Activated CD4-positive, alpha-beta memory T cell treated with anti-CD3 and anti-CD28 coated beads for 36 hours (primary cell): Measurements from ENCODE around the gene NAA40. TPM values are rescaled to one million over a fixed set of nuclear protein-coding genes. Genes with fewer than 3 reads are reported as not detected.
"Not testable (repeated sequence)": the region's sequence is repeated elsewhere in the genome, so short reads cannot be mapped to it uniquely, and the experiment has no call there.

Source experiments
- CTCF ChIA-PET: fragments of 350-600 bp; sonication (Branson Sonifier 250); formaldehyde crosslinking; loops from one replicate; lab custom pipeline; 2021; ENCODE audit warnings: antibody characterized with exemption, inconsistent platforms; lab: Charles Lee
- POLR2A ChIA-PET: fragments of 350-600 bp; sonication (Branson Sonifier 250); formaldehyde crosslinking; loops from one replicate; lab custom pipeline; 2021; ENCODE audit warnings: antibody characterized with exemption; lab: Charles Lee
- DNase-seq: peaks from one replicate; pipeline ENCODE4 v3.0.0-alpha.2; 2020
- H3K27ac Mint-ChIP-seq: one replicate; pipeline ENCODE4 v1.8.0; 2021; ENCODE audit warnings: mixed read lengths
- H3K27me3 Mint-ChIP-seq: one replicate; pipeline ENCODE4 v1.8.0; 2021; ENCODE audit warnings: mixed read lengths
- H3K36me3 Mint-ChIP-seq: one replicate; pipeline ENCODE4 v1.8.0; 2021; ENCODE audit warnings: mixed read lengths
- H3K4me1 Mint-ChIP-seq: one replicate; pipeline ENCODE4 v1.8.0; 2021; ENCODE audit warnings: low read depth, mixed read lengths
- H3K4me3 Mint-ChIP-seq: one replicate; pipeline ENCODE4 v1.8.0; 2021; ENCODE audit warnings: mild to moderate bottlenecking, mixed read lengths
- H3K9me3 Mint-ChIP-seq: one replicate; pipeline ENCODE4 v1.8.0; 2021; ENCODE audit warnings: mixed read lengths
- intact Hi-C: fragments of 100-400 bp; cut with micrococcal nuclease; formaldehyde crosslinking; loops from one replicate; pipeline ENCODE4 v1.15.1; 2023
- total RNA-seq, 2 experiments: library from RNA; stranded (reverse); gene quantifications; one replicate each; pipeline ENCODE4 v1.2.3, GENCODE V29; 2021

The NAA40 gene
- total RNA-seq, 2 experiments from 2014 or later = 15.4 to 17.3 TPM

GRCh38 chr11:63942803-63943202, 4.0 kb downstream of the NAA40 start:
- ChIA-PET CTCF (interaction anchor here (1.3 to 10.8 kb wide), 2 partner anchors 9 to 105 kb away, joined by 4 to 197 read pairs; partner anchors contain the start of gene MARK2), POLR2A (no interaction called here)
- Mint-ChIP-seq H3K4me1 (peaks cover 19% of the 10 kb centered on the region), H3K9me3 (no peaks in the 10 kb centered on the region), H3K4me3 (no peak overlapping the region), H3K27ac (no peak overlapping the region), H3K36me3 (peaks cover 3% of the 10 kb centered on the region), H3K27me3 (no peaks in the 10 kb centered on the region)
- intact Hi-C loops = no loop called here
- no peak for DNase-seq

- no peak for DNase-seq
- intact Hi-C loops = loop anchor here (5.0 kb wide), 1 partner anchor 178 kb away; the partner anchor contains the start of gene ZFTA
- Mint-ChIP-seq H3K9me3 (no peaks in the 10 kb centered on the region), H3K27ac (no peak overlapping the region), H3K27me3 (no peaks in the 10 kb centered on the region), H3K36me3 (peaks cover 3% of the 10 kb centered on the region), H3K4me1 (peaks cover 9% of the 10 kb centered on the region), H3K4me3 (no peak overlapping the region)
- POLR2A ChIA-PET = no interaction called here
- CTCF ChIA-PET = interaction anchor here (0.9 to 10.8 kb wide), 22 partner anchors 9 to 464 kb away, joined by 3 to 197 read pairs (median 5); partner anchors contain the start of genes COX8A and MARK2
Measured at GRCh38 chr11:63944987-63945386, 6.2 kb downstream of the NAA40 start.

- peaks cover 5% of the 10 kb centered on the region for H3K4me1 Mint-ChIP-seq
- intact Hi-C loops = loop anchor here (1.0 to 5.0 kb wide), 2 partner anchors 108 to 178 kb away; partner anchors contain the start of gene ZFTA
- CTCF ChIA-PET = interaction anchor here (0.6 to 10.8 kb wide), 36 partner anchors 9 to 465 kb away, joined by 3 to 197 read pairs (median 5); partner anchors contain the start of genes COX8A, MARK2, RCOR2 and ZFTA
- H3K4me3 Mint-ChIP-seq = no peak overlapping the region
- POLR2A ChIA-PET = no interaction called here
- DNase-seq = peak; percentile 60
- H3K9me3 Mint-ChIP-seq = no peaks in the 10 kb centered on the region
- no peak overlapping the region for H3K27ac Mint-ChIP-seq
- H3K36me3 Mint-ChIP-seq = peaks cover 3% of the 10 kb centered on the region
- no peaks in the 10 kb centered on the region for H3K27me3 Mint-ChIP-seq
Measured at GRCh38 chr11:63945477-63946163, 6.8 kb downstream of the NAA40 start.

- peak; percentile 69 for DNase-seq
- peaks cover 19% of the 10 kb centered on the region for H3K4me1 Mint-ChIP-seq
- POLR2A ChIA-PET = interaction anchor here (0.6 kb wide), 1 partner anchor 55 kb away, joined by 3 read pairs; no protein-coding TSS in a partner anchor
- CTCF ChIA-PET = interaction anchor here (0.6 to 10.8 kb wide), 5 partner anchors 9 to 114 kb away, joined by 3 to 197 read pairs (median 3); partner anchors contain the start of gene MARK2
- no peaks in the 10 kb centered on the region for H3K27me3 Mint-ChIP-seq
- peaks cover 30% of the 10 kb centered on the region for H3K36me3 Mint-ChIP-seq
- peak overlapping the region; percentile 73 for H3K27ac Mint-ChIP-seq
- H3K9me3 Mint-ChIP-seq = no peaks in the 10 kb centered on the region
- no peak overlapping the region for H3K4me3 Mint-ChIP-seq
- intact Hi-C loops = no loop called here
Measured at GRCh38 chr11:63951779-63952536, 13.2 kb downstream of the NAA40 start.

GRCh38 chr11:63952570-63952969, 13.8 kb downstream of the NAA40 start:
- intact Hi-C loops = no loop called here
- DNase-seq = no peak
- H3K9me3 Mint-ChIP-seq = no peaks in the 10 kb centered on the region
- H3K4me3 Mint-ChIP-seq = no peak overlapping the region
- CTCF ChIA-PET = interaction anchor here (1.0 to 10.8 kb wide), 2 partner anchors 47 to 115 kb away, joined by 3 to 197 read pairs; partner anchors contain the start of gene MARK2
- peaks cover 19% of the 10 kb centered on the region for H3K4me1 Mint-ChIP-seq
- peaks cover 30% of the 10 kb centered on the region for H3K36me3 Mint-ChIP-seq
- H3K27me3 Mint-ChIP-seq = no peaks in the 10 kb centered on the region
- H3K27ac Mint-ChIP-seq = peak overlapping the region; percentile 73
- POLR2A ChIA-PET = interaction anchor here (0.6 kb wide), 1 partner anchor 56 kb away, joined by 3 read pairs; no protein-coding TSS in a partner anchor

GRCh38 chr11:63958008-63958407, 19.2 kb downstream of the NAA40 start:
- POLR2A ChIA-PET = no interaction called here
- no peak for DNase-seq
- peaks cover 12% of the 10 kb centered on the region for H3K4me1 Mint-ChIP-seq
- no peaks in the 10 kb centered on the region for H3K27me3 Mint-ChIP-seq
- intact Hi-C loops = no loop called here
- H3K36me3 Mint-ChIP-seq = peaks cover 22% of the 10 kb centered on the region
- CTCF ChIA-PET = interaction anchor here (1.3 to 2.2 kb wide), 2 partner anchors 12 to 121 kb away, joined by 3 to 9 read pairs; no protein-coding TSS in a partner anchor
- H3K27ac Mint-ChIP-seq = no peak overlapping the region
- H3K9me3 Mint-ChIP-seq = no peaks in the 10 kb centered on the region
- no peak overlapping the region for H3K4me3 Mint-ChIP-seq

GRCh38 chr11:63961608-63962412, 23.0 kb downstream of the NAA40 start:
- POLR2A ChIA-PET = no interaction called here
- H3K36me3 Mint-ChIP-seq = peaks cover 2% of the 10 kb centered on the region

GRCh38 chr11:63963895-63964294, 25.1 kb downstream of the NAA40 start:
- H3K36me3 Mint-ChIP-seq, H3K27me3 Mint-ChIP-seq, DNase-seq, H3K27ac Mint-ChIP-seq, intact Hi-C loops, H3K4me3 Mint-ChIP-seq, H3K9me3 Mint-ChIP-seq, POLR2A ChIA-PET: not testable (repeated sequence)
- CTCF ChIA-PET = interaction anchor here (1.4 kb wide), 1 partner anchor 18 kb away, joined by 5 read pairs; no protein-coding TSS in a partner anchor
- H3K4me1 Mint-ChIP-seq = peaks cover 12% of the 10 kb centered on the region

More at GRCh38 chr11:63961608-63962412, 23.0 kb downstream of the NAA40 start:
- H3K4me3 Mint-ChIP-seq = no peak overlapping the region
- CTCF ChIA-PET = interaction anchor here (0.5 to 1.2 kb wide), 6 partner anchors 10 to 223 kb away, joined by 3 to 6 read pairs (median 4); no protein-coding TSS in a partner anchor
- peak; percentile 43 for DNase-seq
- H3K9me3 Mint-ChIP-seq = no peaks in the 10 kb centered on the region
- H3K27me3 Mint-ChIP-seq = no peaks in the 10 kb centered on the region
- no peak overlapping the region for H3K27ac Mint-ChIP-seq
- peaks cover 12% of the 10 kb centered on the region for H3K4me1 Mint-ChIP-seq
- intact Hi-C loops = no loop called here

- POLR2A ChIA-PET = no interaction called here
- Mint-ChIP-seq H3K4me3 (no peak overlapping the region), H3K36me3 (no peaks in the 10 kb centered on the region), H3K27me3 (no peaks in the 10 kb centered on the region), H3K9me3 (no peaks in the 10 kb centered on the region), H3K27ac (no peak overlapping the region), H3K4me1 (peaks cover 6% of the 10 kb centered on the region)
- CTCF ChIA-PET = interaction anchor here (1.4 kb wide), 1 partner anchor 21 kb away, joined by 5 read pairs; no protein-coding TSS in a partner anchor
- no peak for DNase-seq
- intact Hi-C loops = no loop called here
Measured at GRCh38 chr11:63966444-63966843, 27.6 kb downstream of the NAA40 start.

- Mint-ChIP-seq H3K4me1 (peaks cover 7% of the 10 kb centered on the region), H3K4me3 (no peak overlapping the region), H3K27me3 (no peaks in the 10 kb centered on the region), H3K9me3 (no peaks in the 10 kb centered on the region), H3K36me3 (peaks cover 2% of the 10 kb centered on the region), H3K27ac (no peak overlapping the region)
- ChIA-PET CTCF (interaction anchor here (1.1 kb wide), 1 partner anchor 30 kb away, joined by 3 read pairs; no protein-coding TSS in a partner anchor), POLR2A (no interaction called here)
- intact Hi-C loops = no loop called here
- DNase-seq = no peak
Measured at GRCh38 chr11:63969461-63969860, 30.7 kb downstream of the NAA40 start.

GRCh38 chr11:63970902-63971301, 32.1 kb downstream of the NAA40 start:
- intact Hi-C loops = no loop called here
- H3K27me3 Mint-ChIP-seq = no peaks in the 10 kb centered on the region
- H3K9me3 Mint-ChIP-seq = no peaks in the 10 kb centered on the region
- POLR2A ChIA-PET = interaction anchor here (0.5 to 1.3 kb wide), 2 partner anchors 18 to 22 kb away, joined by 3 read pairs; no protein-coding TSS in a partner anchor
- peaks cover 6% of the 10 kb centered on the region for H3K36me3 Mint-ChIP-seq
- no peak overlapping the region for H3K4me3 Mint-ChIP-seq
- H3K27ac Mint-ChIP-seq = no peak overlapping the region
- peaks cover 10% of the 10 kb centered on the region for H3K4me1 Mint-ChIP-seq
- DNase-seq = no peak
- CTCF ChIA-PET = no interaction called here
